HG03064 (cell line): ENCODE results near the gene SH2D7.
A peak's percentile ranks its signal among the peaks of the same experiment; 100 is the strongest.
"Not testable (repeated sequence)": the region's sequence is repeated elsewhere in the genome, so short reads cannot be mapped to it uniquely, and the experiment has no call there.

ENCODE experiments used
- ATAC-seq: cut with Tn5 transposase; IDR thresholded peaks from one replicate; pipeline ENCODE4 v1.9.1; 2021; ENCODE audit warnings: low read depth; ENCODE audit not compliant: unreplicated experiment

The SH2D7 gene

GRCh38 chr15:78130466-78131294 lies 38.3 kb downstream of the SH2D7 start:
- ATAC-seq = no peak

DNA sequence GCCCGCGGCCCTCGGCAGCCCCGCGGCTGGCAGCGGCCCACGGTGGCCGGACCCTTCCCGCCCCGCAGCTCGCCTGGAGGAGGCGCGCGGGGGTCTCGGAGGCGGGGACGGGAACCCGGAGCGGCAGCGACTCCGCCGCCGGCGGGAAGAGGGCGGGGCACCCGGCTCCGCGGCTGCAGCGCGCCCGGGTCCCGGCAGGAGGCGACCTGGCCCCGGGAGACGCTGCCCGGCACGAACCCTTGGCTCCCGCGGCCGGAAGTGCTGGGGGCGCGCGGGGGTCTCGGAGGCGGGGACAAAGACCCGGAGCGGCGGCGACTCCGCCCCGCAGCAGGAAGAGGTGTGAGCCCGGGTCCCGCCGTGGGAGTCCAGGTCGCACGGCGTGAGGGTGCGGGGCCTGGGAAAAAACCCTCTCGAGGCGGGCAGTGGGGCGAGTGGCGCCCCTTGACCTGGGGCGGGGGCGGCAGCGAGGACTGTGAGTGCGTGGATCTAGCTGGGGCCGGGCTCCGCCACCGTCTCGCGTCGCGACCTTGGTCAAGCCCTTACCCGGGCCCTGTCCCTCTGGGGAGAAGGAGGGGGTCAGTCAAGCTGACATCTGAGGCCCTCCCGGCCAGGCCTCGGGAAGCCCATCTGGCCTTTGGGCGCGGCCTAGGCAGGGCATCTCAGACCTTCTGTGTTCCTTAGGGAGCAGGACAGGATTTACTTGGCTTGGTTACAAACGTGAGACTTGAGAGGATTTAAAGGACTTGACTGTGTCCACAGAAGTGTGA lies 39.1 kb downstream of the SH2D7 start, which contains the start of gene CIB2:
Gene CIB2, minus strand, starts transcription at position 151 of the 767 bp plus-strand sequence. CDS start 230 bp downstream, outside the sequence.
- no peak for ATAC-seq

- ATAC-seq = no peak
Measured at GRCh38 chr15:78133801-78134200, 41.4 kb downstream of the SH2D7 start.

- ATAC-seq = no peak
Measured at GRCh38 chr15:78139578-78139977, 47.2 kb downstream of the SH2D7 start.

DNA sequence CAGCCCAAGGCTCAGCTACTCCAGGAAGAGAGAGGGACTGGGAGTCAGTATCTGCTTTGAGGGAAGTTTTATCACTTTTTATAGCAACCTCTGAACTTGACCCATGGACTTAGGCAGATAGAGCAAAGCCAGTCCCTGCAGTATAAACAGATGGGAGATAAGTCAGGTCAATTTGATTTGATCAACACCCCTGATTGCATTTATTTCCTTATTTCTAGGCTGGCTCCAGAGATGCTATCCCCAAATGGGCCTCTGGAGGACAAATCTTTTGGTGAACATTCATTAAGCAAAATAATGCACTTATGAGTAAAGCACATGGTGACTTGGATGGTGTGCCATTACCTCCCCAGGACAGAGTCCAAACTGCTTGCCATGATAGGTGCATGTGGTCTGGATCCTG lies 47.9 kb downstream of the SH2D7 start:
- no peak for ATAC-seq

DNA sequence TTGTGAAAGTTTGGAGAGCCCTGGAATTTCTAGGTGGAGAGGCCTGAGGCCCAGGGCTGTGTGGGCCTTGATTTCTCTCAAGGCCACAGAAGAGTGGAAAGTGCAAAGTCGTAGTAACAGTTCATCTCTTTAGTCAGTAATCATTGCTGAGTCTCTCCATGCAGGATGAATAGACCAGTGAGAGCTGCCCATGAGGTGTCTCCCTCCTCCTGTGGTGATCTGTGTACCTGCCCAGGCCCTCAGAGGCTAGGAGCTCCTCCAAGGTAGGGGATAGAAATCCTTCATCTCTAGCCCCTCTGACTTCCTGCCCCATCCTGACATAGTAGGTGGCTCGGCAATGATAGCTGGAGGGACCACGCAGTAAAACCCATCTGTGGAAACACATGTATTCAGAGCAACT lies 50.0 kb downstream of the SH2D7 start:
- no peak for ATAC-seq

GRCh38 chr15:78146425-78147154 lies 54.2 kb downstream of the SH2D7 start:
- ATAC-seq = no peak

- ATAC-seq = no peak
Measured at GRCh38 chr15:78147566-78147965, 55.2 kb downstream of the SH2D7 start.

GRCh38 chr15:78148392-78149067 lies 56.2 kb downstream of the SH2D7 start:
- ATAC-seq = no peak

DNA sequence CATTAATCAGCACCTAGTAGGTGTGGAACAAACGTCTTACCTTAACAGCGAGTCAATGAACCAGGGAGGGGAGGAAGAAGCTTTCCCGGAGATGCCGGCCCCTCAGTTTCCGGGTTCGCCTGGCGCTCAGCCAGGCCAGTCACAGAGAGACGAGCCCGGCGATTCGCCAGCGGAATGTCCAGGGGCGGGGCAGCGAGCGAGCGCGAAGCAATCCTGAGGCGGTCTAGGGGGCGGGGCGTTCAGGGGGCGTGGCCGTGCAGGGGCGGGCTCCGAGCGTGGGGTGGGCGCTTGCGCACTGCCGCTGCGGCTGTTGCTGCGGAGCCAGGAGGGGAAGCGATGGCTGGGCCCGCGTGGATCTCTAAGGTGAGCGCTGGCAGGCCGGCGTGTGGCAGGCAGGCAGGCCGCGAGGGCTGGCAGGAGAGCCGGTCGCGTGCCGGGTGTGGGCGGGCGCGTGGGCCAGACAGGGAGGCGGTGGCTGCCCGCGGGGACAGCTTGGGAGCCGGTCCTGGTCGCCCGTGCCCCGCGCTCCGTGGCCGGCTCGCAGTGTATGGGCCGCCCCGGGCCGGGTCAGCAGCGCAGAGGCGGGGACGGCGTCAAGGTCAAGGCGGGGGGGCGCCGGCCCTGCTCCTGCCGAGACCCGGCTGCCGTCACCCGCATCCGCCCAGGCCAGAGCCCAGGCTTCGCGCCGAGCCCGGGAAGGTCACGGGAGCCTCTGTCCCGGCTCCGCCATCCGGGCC lies 56.9 kb downstream of the SH2D7 start, which contains the start of gene IDH3A:
Gene IDH3A, plus strand, starts transcription at position 295 of the 737 bp plus-strand sequence. Its CDS starts 42 bp downstream, at position 337.
- ATAC-seq = peak; percentile 59

- ATAC-seq = peak; percentile 15
Measured at GRCh38 chr15:78149805-78150751, 57.7 kb downstream of the SH2D7 start.

- not testable (repeated sequence) for ATAC-seq
Measured at GRCh38 chr15:78151075-78151474, 58.7 kb downstream of the SH2D7 start.
